ENCODE measurements around the gene C10orf90. TPM values are rescaled to one million over a fixed set of nuclear protein-coding genes. Genes with fewer than 3 reads are reported as not detected.

The C10orf90 gene
- total and polyA plus RNA-seq, 2 donors (not counting 3 experiments of a cell fraction or from before 2014, with no cell fraction given) = not detected

- Histone ChIP-seq H3K4me1 (ENCODE audit: control insufficient read depth, extremely low read depth, insufficient read depth, low read length) (no peaks in the 10 kb centered on the region), H3K9ac (replicated peaks; ENCODE audit: extremely low read depth, insufficient read depth, low read length) (no peak overlapping the region), H4K20me1 (replicated peaks; ENCODE audit: control insufficient read depth, extremely low read depth, insufficient read depth, low read length) (no peaks in the 10 kb centered on the region), H3K36me3 (ENCODE audit: control insufficient read depth in 2 of 2, extremely low read depth in 1 of 2, insufficient read depth in 2 of 2, low read length in 2 of 2) (no peaks in the 10 kb centered on the region), H3K9me3 (replicated peaks; ENCODE audit: control insufficient read depth, insufficient read depth, low read length) (no peaks in the 10 kb centered on the region), H3K4me2 (ENCODE audit: insufficient read depth, low read length) (no peak overlapping the region), H3K4me3 (replicated peaks in 1 of 3; ENCODE audit: insufficient read depth in 1 of 3, low read depth in 1 of 3, low read length in 3 of 3) (no peak overlapping the region), H3K79me2 (ENCODE audit: control insufficient read depth, insufficient read depth, low read length) (no peaks in the 10 kb centered on the region), H2AFZ (ENCODE audit: low read depth, low read length) (no peak overlapping the region), H3K27ac (ENCODE audit: insufficient read depth, low read depth, low read length) (no peak overlapping the region), H3K9me1 (replicated peaks; ENCODE audit: control insufficient read depth, extremely low read depth, insufficient read depth, low read length) (no peaks in the 10 kb centered on the region), H3K27me3 (ENCODE audit: control insufficient read depth in 2 of 2, insufficient read depth in 2 of 2, low read length in 2 of 2) (no peaks in the 10 kb centered on the region)
- CTCF ChIA-PET = no interaction called here
- no peak for TF ChIP-seq MYC (IDR thresholded peaks at IDR 0.05; ENCODE audit: low read depth, low read length)
- no peak for TF ChIP-seq POLR2AphosphoS5 (IDR thresholded peaks at IDR 0.05; ENCODE audit: insufficient read depth, low read depth, low read length)
- TF ChIP-seq GATA2 (IDR thresholded peaks at IDR 0.05; ENCODE audit: insufficient read depth, insufficient read length, low read depth, low read length) = no peak
- TF ChIP-seq JUN (IDR thresholded peaks at IDR 0.05; ENCODE audit: borderline replicate concordance, insufficient read depth, insufficient read length, low read depth) = no peak
- no peak for TF ChIP-seq FOS (IDR thresholded peaks at IDR 0.05; ENCODE audit: borderline replicate concordance, insufficient read depth, low read length)
- TF ChIP-seq POLR2A (IDR thresholded peaks at IDR 0.05; ENCODE audit: low read depth, low read length) = no peak
- TF ChIP-seq, protein P1, sequence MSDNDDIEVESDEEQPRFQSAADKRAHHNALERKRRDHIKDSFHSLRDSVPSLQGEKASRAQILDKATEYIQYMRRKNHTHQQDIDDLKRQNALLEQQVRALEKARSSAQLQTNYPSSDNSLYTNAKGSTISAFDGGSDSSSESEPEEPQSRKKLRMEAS (IDR thresholded peaks at IDR 0.05; ENCODE audit: insufficient read depth, insufficient read length) = no peak
- TF ChIP-seq EZH2 (IDR thresholded peaks at IDR 0.05; ENCODE audit: borderline replicate concordance, low read depth, low read length, severe bottlenecking) = no peak
- no peak for TF ChIP-seq CTCF (IDR thresholded peaks at IDR 0.05; ENCODE audit: extremely low read depth in 1 of 2, insufficient read depth in 1 of 2, low read depth in 1 of 2, low read length in 2 of 2)
- DNase-seq (ENCODE audit: low read depth, low spot score) (no peak), FAIRE-seq (no peak)
- POLR2A ChIA-PET = no interaction called here
- no TSS peak for BruUV-seq (replicated peaks)
- dilution Hi-C loops (cut with MboI; ENCODE audit: extremely low pct_ligation_motif_present, low sequenced_read_pairs) = no loop called here
- intact Hi-C loops (cut with micrococcal nuclease) = no loop called here
Measured at GRCh38 chr10:126475074-126475691, 195.3 kb downstream of the C10orf90 start.
